Measurements from ENCODE around the gene ZNF512B.
"Not testable (repeated sequence)": the region's sequence is repeated elsewhere in the genome, so short reads cannot be mapped to it uniquely, and the experiment has no call there.

The ZNF512B gene

DNA sequence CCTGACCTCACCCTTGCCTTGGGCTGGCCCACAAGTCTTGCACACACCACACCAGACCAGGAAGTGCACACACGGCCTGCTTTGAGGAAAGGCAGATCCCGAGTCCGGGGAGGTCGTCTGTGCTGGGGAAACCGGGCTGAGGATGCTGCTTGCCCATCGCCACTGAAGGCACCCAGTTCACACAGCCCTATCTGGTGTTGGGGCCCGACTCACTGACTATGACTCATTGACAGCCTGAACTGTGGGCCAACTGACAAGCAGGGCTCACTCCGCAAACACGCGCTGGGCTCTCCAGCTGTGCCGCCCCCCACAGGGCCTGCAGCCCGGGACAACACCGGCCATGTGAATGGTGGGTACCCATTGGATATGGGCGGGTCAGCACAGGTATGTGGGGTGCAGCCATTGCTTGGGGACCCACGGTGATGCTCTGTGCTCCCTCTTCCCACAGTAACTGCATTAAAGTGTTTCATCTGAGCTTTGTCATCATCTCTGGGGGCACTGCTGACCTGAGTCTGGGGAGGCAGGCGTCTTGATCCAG is 8.1 kb upstream of the ZNF512B start:
- peak; percentile 53 for DNase-seq (ENCODE audit: low spot score)

DNA sequence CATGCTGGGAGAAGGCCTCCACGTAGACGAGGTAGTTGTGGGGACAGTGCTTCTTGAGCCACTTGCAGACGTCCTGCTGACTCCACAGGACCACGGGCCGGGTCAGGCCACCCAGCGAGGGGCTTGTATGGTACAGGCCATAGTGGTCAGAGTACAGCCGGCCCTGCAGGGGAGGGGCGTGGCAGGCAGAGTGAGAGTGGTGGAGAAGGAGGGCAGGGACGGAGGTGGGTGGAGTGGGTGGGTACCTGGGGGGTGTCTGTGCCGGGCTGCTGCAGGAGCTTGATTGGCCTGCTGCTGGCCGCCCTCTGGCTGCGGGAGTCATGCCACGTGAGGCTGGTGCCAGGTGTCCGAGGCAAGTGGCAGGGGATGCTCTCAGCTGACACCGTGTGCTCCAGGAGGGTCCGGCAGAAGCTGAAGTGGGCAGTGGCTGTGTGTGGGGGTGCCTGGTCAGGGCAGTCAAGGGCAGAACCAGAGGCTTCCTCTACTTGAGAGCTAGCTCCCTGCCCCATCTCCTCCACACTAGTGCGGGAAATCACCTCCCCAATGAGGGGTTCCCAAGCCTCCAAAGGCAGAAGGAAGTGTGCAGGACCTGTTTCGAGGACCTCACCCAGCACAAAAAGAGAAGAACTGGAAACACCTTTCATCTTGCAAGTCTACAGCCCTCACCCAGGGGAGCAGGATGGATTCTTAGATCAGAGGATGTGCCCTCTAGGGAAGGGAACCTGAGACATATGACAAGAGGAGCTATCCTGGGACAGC is 7.4 kb upstream of the ZNF512B start:
- DNase-seq (ENCODE audit: low spot score) = no peak

DNA sequence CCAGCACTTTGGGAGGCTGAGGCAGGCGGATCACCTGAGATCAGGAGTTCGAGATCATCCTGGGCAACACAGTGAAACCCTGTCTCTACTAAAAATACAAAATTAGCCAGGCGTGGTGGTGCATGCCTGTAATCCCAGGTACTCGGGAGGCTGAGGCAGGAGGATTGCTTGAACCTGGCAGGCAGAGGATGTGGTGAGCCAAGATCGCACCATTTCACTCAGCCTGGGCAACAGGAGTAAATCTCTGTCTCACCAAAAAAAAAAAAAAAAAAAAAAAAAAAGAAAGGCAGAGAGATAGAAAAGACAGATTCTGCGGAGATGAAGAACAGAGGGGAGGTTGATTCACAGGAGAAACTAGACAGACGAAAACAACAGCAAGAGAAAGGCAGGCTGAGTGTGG is 6.8 kb upstream of the ZNF512B start:
- not testable (repeated sequence) for DNase-seq (ENCODE audit: low spot score)

DNA sequence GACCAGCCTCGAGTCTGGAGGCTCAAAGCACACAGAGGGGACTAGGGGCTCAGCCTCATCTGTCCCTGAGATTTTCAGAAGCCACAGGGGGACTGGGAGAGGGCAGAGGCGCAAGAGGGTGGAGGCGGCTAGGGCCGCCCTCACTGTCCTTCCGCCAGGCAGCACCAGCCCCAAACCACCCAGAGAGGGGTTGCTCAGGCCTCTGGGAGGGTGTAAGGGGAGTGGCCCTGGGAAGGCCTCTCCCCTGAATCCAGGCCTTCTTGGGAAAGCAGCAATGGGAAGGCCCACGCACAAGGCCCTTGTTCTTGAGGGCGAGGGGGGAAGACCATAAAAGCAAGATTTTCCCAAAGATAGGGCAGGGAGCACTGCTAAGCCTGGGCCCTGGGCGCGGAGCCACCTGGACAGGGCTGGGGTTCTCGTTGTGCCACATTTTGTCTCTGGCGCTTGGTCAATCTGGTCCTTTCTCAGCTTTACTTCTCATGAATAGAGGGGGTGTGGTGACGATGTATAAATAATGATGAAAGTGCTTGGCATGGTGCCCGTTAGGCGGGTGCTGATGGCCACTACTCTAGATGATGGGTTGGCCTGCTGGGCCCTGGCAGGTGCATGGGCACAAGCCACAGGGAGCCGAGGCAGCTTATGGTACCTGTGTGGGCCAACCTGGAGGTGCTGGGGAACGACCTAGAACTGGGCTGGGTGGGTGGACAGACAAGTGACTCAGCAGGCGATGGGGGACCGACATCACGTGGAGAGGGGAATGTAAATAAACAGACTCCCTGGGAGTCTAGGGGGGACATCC is 4.9 kb upstream of the ZNF512B start:
- no peak for DNase-seq (ENCODE audit: low spot score)

DNA sequence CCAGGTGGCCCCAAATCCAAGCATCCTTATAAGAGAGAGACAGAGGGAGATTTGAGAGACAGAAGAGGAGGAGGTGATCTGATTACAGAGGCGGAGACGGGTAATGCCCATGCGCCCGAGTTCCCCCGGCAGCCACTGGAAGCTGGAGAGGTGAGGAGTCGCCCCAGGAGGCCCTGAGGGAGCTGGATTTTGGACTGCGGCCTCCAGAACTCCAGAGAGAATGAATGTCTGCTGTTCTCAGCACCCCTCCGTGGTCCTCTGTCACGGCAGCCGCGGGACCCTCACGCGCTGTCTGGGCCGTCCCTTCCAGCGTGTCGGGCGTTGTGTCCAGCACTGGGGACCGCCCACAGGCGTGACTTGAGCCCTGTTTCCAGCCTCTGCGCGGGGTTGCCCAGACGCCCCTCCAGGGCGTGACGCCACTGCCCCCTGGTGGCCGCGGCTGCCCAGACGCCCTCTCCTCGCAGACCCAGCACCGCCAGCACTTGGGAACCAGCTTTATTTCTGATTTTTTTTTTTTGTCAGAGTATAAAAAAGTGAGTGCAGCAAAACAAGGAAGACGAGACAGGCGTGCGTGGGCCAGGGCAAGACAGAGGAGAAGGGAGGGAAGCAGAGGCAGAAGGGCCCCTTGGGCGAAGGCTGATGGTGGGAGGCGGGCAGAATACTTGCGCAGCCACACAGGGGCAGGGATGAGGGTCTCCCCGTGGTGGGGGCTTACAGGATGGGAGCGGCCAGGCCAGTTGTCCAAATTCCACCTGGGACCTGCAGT is 4.1 kb upstream of the ZNF512B start:
- DNase-seq (ENCODE audit: low spot score) = peak; percentile 69

DNA sequence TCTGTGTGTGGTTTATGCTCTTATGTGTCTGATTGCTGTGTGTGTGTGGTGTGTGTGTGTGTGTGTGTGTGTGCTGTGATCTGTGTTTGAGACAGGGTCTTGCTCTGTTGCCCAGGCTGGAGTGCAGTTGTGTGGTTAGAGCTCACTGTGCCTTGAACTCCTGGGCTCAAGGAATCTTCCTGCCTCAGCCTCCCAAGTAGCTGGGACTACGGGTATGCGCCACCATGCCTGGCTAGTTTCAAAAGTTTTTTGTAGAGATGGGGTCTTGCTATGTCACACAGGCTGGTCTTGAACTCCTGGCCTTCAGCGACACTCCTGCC is 3.4 kb upstream of the ZNF512B start:
- no peak for DNase-seq (ENCODE audit: low spot score)

DNA sequence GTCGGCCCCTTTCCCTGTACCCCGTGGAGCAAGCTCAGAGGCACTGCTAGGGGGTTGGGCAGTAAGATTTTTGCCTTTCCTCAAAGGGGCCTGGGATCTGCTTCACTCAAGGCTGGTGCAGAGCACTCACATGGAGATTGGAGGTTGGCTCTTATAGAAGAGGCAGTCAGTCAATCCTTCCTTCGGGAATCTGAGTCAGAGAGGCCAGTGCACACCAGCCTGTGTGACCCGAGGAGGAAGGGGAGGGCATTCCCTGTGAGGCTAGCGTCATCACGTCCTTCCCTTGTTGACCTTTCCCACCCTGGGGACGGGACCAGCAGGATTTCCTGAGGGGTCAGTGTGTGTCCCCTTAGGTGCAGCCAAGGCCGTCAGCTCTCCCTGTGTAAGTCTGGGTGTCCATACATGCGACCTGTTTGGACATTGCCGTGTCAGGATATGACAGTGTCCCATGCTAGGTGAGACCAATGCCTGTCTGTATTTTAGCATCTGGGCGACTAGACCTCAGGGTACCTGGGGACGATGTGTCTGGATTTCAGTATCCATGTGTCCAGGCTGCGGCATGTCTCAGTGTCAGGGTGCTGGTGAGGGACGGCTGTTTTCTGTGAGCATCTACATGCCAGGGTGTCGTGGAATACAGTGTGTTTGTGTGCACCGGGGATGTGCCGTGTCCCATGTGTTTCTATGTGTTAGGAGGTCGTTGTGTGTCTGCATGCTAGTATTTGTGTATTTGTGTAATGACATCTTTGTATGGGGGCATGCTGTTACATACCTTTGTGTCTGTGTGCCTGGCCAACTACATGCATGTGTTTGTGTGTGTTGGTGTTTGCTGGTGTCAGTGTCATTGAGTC is 2.8 kb upstream of the ZNF512B start:
- DNase-seq (ENCODE audit: low spot score) = no peak

DNA sequence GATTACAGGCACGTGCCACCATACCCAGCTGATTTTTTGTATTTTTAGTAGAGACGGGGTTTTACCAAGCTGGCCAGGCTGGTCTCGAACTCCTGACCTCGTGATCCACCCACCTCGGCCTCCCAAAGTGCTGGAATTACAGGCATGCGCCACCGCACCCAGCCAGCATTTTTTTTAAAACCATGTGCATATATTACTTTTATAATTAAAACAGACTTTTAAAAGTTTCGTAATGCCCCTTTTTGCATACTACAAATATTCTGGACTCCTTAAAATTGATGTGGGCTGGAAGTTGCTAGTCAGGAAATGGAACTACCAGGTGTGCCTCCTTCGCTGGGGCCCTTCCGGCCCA is 2.2 kb upstream of the ZNF512B start:
- DNase-seq (ENCODE audit: low spot score) = not testable (repeated sequence)

DNA sequence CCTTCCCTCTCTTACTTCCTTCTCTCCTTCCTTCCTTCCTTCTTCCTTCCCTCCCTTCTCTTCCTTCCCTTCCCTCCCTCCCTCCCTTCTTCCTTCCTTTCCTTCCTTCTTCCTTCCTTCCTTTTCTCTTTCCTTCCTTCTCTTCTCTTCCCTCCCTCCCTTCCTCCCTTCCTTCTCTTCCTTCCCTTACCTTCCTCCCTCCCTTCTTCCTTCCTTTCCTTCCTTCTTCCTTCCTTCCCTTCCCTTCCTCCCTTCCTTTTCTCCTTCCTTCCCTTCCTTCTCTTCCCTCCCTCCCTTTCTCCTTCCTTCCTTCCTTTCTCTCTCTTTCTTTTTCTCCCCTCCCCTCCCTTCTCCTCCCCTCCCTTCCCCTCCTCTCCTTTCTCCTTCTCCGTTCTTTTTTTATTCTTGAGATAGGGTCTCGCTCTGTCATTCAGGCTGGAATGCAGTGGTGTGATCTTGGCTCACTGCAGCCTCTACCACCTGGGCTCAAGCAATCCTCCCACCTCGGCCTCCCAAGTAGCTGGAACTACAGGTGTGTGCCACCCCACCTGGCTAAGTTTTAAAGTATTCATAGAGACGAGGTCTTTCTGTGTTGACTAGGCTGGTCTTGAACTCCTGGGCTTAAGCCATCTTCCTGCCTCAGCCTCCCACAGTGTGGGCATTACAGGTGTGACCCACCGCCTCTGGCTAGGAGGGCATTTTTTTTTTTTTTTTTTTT is 1.1 kb upstream of the ZNF512B start:
- DNase-seq (ENCODE audit: low spot score) = no peak

DNA sequence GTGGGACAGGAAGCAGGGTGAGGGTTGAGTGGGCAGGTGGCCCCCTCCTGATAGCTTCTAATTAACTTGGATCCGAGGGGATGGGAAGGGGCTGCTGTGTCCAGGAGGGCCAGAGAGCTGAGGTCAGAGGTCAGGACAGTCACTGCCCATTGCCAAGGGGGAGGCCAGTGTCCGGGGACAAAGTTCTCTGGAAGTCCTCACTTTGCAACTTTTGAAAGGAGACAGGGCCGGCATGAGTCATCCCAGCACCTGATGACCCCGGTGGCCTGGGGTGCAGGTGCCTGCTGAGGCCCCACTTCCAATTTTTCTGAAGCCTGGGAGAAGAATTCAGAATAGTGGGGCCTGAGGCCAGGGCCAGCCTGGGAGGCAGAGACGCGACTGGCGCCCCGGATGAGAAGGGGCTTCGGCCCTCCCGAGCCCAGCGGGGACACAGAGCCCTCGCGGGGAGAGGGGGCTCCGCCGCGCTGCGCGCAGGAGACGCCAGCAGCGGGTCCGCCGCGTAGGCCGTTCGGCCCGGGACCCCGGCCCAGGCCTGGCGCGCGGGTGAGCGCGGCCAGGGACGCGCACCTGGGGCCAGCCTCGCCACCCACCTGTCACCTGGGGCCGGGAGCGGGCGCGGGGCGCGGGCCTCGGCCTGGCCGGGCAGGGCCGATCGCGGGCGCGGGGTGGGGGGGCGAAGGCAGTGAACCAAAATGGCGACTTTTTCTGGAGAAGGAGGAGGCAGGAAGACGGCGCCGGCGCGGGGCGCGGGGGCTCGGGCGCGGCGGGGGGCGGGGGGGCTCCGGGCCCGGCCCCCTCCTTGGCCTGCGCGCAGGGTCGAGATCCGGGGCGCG is 586 bp downstream of the ZNF512B start:
- no peak for DNase-seq (ENCODE audit: low spot score)

DNA sequence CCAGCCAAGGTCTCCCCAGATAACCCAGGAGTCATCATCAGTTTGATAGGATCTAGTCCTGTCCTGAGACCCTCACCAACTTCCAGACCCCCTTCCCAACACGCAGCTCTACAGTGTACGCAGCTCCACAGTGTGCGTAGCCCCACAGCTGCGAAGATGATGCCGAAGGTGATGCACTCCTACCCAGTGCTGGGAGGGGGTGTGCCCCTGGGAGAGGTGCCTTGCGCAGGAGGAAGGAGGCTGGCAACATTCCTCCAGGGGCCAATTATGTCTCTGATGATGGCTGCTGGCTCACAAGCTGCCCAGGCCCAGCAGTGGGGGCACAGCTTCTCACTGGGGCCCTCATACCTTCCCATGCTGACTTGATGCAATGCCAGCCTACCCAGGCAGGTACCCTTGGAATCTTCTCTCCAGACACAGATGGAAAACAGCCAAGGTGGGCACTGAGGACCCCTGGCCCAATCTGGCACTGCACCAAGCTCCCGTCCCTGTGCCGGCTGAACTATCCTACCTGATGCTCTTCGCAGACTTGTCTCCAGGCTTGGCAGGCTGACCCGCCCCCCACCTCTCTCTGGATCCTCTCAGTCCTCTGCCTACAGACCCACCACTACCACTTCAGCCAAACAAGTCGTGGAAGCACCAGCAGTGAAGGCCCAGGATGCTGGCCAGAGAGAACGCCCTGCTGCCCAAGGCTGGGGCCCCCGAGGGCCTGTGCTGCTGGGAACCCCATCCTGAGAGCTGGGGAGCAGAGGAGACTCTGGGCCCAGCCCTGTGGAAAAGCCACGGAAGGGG is 1.4 kb downstream of the ZNF512B start:
- DNase-seq (ENCODE audit: low spot score) = no peak

DNA sequence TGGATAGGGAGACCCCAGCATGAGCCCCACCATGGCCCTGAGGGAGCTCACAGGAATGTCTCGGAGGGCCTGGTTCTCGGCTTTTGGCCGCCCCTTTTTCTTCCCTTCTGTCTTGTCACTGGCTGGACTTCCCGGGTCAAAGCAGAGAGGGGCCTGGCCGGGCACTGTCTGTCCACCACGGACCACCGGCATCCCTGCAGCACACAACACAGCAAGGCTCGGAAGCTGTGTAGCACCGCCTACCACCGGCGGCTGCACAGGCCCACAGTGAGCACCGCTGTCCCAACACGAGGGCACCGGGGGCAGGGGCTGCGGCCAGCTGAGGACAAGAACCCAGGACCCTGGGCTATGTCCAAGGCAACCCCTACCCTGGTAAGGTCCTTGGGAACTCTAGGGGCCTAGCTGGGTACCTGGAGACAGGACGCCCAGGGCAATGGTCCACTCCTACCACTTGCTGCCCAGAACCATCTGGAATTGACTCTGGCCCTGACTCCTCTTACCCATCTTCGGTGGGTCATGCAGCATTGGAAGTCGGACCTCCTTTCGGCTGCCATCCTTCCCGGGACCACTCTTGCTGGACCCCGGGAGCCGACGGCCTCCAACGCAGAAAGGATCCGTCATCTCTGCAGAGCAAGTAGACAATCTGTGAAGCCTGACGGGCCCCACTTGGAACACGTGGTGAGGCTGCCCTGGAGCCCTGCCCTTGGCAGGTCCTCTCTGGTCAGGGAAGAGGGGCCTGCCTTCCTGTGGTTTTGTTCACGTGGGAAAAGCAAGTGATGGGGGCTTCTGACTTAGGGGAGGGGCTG is 2.2 kb downstream of the ZNF512B start:
- DNase-seq (ENCODE audit: low spot score) = no peak

DNA sequence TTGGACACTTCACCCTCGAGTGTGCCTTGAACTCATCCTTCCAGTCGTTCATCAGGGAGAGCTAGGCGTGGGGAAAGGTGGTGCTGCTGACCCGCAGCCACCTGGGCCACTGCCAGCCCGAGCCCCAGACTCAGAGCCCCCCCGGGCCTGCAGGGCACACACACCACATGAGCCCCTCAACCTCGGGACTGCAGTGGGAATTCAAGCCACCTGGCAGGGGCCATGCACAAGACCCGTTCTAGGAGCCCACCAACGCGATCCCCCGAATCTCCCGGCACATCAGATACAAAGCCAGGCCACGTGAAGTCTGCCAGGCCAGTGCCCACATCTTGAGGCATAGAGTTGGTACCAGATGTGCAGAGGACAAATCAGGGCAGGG is 2.8 kb downstream of the ZNF512B start:
- DNase-seq (ENCODE audit: low spot score) = no peak

DNA sequence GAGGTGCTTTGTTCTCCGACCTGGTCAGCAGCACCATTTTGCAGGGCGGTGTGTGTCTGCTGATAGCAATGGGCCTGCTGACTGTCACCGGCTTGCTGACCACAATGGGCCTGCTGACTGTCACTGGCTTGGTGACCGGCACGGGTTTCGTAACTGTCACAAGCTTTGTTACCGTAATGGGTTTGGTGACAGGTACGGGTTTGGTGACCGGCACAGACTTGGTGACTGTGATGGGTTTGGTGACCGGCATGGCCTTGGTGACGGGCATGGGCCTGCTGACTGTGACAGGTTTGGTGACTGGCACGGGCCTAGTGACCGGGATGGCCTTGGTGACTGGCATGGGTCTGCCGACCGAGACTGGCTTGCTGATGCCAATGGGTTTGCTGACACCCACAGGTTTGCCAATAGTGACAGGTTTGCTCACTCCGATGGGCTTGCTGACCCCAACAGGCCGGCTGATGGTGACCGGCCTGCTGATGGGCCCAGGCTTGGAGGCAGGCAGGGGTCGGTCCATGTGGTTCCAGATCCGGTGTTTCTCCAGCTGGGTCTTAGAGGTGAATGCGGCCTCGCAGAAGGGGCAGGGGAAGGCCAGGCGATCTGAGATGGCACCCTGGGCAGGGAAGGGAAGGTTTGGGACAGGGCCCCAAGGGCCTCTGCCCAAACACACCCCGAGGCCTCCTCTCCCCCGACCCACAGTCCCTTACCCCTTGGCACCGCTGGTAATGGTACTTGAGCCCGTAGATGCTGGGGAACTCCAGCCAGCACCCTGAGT is 3.4 kb downstream of the ZNF512B start:
- DNase-seq (ENCODE audit: low spot score) = no peak

DNA sequence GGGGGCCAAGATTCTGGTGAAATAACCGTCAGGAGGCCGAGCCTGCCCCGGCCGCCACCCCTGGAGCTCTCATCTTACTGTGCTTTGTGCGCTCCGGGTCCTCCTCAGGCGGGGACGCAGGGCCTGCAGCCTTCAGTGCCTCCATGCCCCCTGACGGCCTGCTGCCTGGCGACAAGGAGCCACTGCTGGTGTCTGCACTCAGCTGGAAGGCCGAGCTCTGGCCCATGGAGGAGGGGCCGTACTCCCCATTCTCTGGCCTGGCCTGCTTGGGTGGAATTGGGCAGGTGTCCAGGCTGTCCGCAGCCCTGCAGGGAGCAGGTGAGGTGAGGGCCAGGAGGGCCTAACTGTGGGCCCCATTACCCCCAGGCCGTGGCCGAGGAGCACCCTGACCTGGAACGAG is 5.3 kb downstream of the ZNF512B start:
- DNase-seq (ENCODE audit: low spot score) = no peak

DNA sequence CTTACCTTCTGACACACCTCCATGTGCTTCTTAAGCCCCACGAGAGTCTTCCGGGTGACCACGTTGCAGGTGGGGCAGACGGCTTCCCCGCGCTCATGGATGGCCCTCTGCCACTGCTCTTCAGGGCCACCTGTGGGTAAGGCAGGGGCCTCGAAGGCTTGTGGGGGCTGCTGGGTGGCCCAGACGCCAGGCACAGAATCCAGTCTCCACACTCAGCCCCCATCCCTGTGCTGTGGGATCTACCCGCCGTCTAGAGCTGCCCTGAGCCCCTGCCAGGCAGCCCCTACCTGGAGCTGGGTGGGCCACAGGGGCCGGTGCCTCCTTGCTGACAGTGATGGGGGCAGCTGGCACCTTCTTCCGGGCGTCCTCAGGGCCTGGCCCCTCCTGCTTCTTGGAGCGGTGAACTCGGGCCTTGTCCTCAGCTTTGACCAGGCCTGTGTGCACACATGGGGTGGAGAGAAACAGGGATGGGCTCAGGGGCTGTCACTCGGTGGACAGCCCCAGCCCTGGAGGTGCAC is 5.9 kb downstream of the ZNF512B start:
- DNase-seq (ENCODE audit: low spot score) = no peak

DNA sequence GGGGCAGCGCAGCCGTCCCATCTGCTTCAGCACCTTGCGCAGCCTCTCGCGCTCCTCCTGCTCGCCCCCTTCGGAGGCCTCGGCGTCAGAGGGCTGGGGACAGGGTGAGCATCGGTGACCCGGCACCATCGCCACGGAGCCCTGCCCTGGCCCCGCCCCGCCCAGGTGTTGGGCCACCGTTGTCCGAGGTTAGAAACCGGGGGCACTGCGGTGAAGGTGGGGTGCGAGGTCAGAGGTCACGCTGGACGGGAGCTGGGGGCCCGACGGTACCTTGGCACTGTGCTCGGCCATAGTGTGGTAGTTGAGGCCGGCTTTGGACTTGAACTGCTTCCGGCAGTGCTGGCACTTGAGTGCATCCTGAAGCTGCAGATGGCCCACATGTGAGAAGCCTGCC is 6.4 kb downstream of the ZNF512B start:
- DNase-seq (ENCODE audit: low spot score) = no peak

All from CD4-positive, alpha-beta T cell treated with Interleukin-6 at 100 ng/mL for 8 hours (primary cell).